Esophagus squamous epithelium (tissue), 5 donors: ENCODE results near the gene VPS35. TPM values are rescaled to one million over a fixed set of nuclear protein-coding genes. Genes with fewer than 3 reads are reported as not detected.

Source experiments
- DNase-seq: peaks from one replicate; lab custom pipeline; 2025; lab: John Stamatoyannopoulos, UW
- H3K27ac ChIP-seq, 4 donors: fragments of 200-600 bp; sonication (generic); one replicate each; pipeline ENCODE4 v1.5.1; 2016 to 2019; ENCODE audit warnings: mild to moderate bottlenecking in 1 of 4
- H3K27me3 ChIP-seq, 4 donors: fragments of 200-600 bp; sonication (generic); 1 replicate in 3 of 4; 2 replicates in 1 of 4; pipeline versions ENCODE4 v1.5.1 to v1.6.0; 2017 to 2021; ENCODE audit warnings: antibody characterized with exemption in 1 of 4
- H3K36me3 ChIP-seq, 3 donors: fragments of 200-600 bp; sonication (generic); one replicate each; pipeline ENCODE4 v1.5.1; 2016 to 2019
- H3K4me1 ChIP-seq, 3 donors: fragments of 200-600 bp; sonication (generic); one replicate each; pipeline ENCODE4 v1.5.1; 2017 to 2019
- H3K4me3 ChIP-seq, 4 donors: fragments of 200-600 bp; sonication (generic); 1 replicate in 3 of 4; 2 replicates in 1 of 4; pipeline ENCODE4 v1.5.1; 2016 to 2019; ENCODE audit warnings: mild to moderate bottlenecking in 2 of 4, moderate library complexity in 1 of 4
- H3K9me3 ChIP-seq, 3 donors: fragments of 200-600 bp; sonication (generic); one replicate each; pipeline ENCODE4 v1.5.1; 2016 to 2019
- POLR2A ChIP-seq, 4 donors: fragments of 450-650 bp; IDR thresholded peaks; one replicate each; pipeline ENCODE4 v1.6.1; 2017; ENCODE audit warnings: antibody characterized with exemption in 4 of 4, mild to moderate bottlenecking in 4 of 4, moderate library complexity in 3 of 4
- WGBS, 2 donors: methylation state at CpG; one replicate each; pipeline ENCODE4 v1.1.5; 2018; 5-methylcytosine and 5-hydroxymethylcytosine counted together
- intact Hi-C: fragments of 100-400 bp; cut with DNase I; formaldehyde crosslinking; loops from one replicate; pipeline ENCODE4 v1.15.0; 2022
- total RNA-seq, 4 donors: library from RNA; depleted of rRNA; stranded (reverse); fragments of >200 nt; gene quantifications; one replicate each; pipeline ENCODE4 v1.1.0, GENCODE V29; 2016
- TF ChIP-seq, protein P1 (sequence below), 6 experiments: fragments of 450-650 bp in 4 of 6; fragments of 200-600 bp in 2 of 6; sonication (generic) in 2 of 6; IDR thresholded peaks; one replicate each; pipeline ENCODE4 v1.5.1; 2016 to 2019; ENCODE audit warnings: antibody characterized with exemption in 6 of 6, mild to moderate bottlenecking in 4 of 6, moderate library complexity in 4 of 6
- donor health status: DM: yes; HTN: yes; CAD: no.

The VPS35 gene
- total RNA-seq, 4 donors from 2014 or later, result 34.0 to 129 (median 88.0) TPM

- no peaks in the 10 kb centered on the region for H3K4me1 ChIP-seq
- TF ChIP-seq, protein P1, sequence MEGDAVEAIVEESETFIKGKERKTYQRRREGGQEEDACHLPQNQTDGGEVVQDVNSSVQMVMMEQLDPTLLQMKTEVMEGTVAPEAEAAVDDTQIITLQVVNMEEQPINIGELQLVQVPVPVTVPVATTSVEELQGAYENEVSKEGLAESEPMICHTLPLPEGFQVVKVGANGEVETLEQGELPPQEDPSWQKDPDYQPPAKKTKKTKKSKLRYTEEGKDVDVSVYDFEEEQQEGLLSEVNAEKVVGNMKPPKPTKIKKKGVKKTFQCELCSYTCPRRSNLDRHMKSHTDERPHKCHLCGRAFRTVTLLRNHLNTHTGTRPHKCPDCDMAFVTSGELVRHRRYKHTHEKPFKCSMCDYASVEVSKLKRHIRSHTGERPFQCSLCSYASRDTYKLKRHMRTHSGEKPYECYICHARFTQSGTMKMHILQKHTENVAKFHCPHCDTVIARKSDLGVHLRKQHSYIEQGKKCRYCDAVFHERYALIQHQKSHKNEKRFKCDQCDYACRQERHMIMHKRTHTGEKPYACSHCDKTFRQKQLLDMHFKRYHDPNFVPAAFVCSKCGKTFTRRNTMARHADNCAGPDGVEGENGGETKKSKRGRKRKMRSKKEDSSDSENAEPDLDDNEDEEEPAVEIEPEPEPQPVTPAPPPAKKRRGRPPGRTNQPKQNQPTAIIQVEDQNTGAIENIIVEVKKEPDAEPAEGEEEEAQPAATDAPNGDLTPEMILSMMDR (IDR thresholded peaks at IDR 0.05), result no peak
- TF ChIP-seq POLR2A (IDR thresholded peaks at IDR 0.05), result no peak
- H3K27ac ChIP-seq, result no peak overlapping the region
- H3K27me3 ChIP-seq, result no peaks in the 10 kb centered on the region
- H3K9me3 ChIP-seq, result no peaks in the 10 kb centered on the region
- no peak for DNase-seq
- no peak overlapping the region for H3K4me3 ChIP-seq
- H3K36me3 ChIP-seq, result no peaks in the 10 kb centered on the region
- WGBS, 2 donors, result 89 to 98% methylated on average over 4 to 6 of the region's 6 CpGs
- intact Hi-C loops, result no loop called here
Measured at GRCh38 chr16:46719528-46719927, 30.6 kb upstream of the VPS35 start.

DNA sequence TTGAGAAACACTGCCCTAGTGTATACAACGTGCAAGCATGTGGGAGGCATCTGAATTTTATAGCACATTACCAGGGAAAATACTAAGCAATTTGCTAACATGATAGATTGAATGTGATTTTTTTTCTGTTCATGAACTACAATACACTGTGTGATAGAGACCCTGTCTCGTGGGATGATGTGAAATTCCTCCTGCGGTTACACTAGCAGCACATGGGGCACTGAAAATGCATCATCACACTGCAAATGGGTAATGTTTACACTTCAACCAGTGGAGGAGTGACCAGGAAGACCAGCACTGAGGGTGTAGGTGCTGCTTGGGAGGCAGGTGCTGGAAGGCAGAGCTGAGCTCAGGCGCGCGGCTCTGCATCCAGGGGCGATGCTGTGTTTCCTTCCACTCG lies 29.2 kb upstream of the VPS35 start:
- intact Hi-C loops, result no loop called here
- Histone ChIP-seq H3K4me3 (no peak overlapping the region), H3K4me1 (no peaks in the 10 kb centered on the region), H3K27me3 (no peaks in the 10 kb centered on the region), H3K36me3 (no peaks in the 10 kb centered on the region), H3K27ac (no peak overlapping the region), H3K9me3 (no peaks in the 10 kb centered on the region)
- no peak for TF ChIP-seq POLR2A (IDR thresholded peaks at IDR 0.05)
- TF ChIP-seq, protein P1 (IDR thresholded peaks at IDR 0.05), result no peak
- 52 to 86% methylated on average over 3 to 8 of the region's 8 CpGs for WGBS, 2 donors
- DNase-seq, result no peak

- H3K27me3 ChIP-seq, result no peaks in the 10 kb centered on the region
- no peak overlapping the region for H3K4me3 ChIP-seq
- H3K27ac ChIP-seq, result no peak overlapping the region
- 67 to 75% methylated on average over 1 of the region's 2 CpGs for WGBS, 2 donors
- no peak for TF ChIP-seq POLR2A (IDR thresholded peaks at IDR 0.05)
- TF ChIP-seq, protein P1 (IDR thresholded peaks at IDR 0.05), result no peak
- intact Hi-C loops, result no loop called here
- no peaks in the 10 kb centered on the region for H3K36me3 ChIP-seq
- no peaks in the 10 kb centered on the region for H3K4me1 ChIP-seq
- no peaks in the 10 kb centered on the region for H3K9me3 ChIP-seq
- DNase-seq, result no peak
Measured at GRCh38 chr16:46717692-46718091, 28.7 kb upstream of the VPS35 start.

GRCh38 chr16:46715769-46716305 lies 26.9 kb upstream of the VPS35 start:
- H3K4me3 ChIP-seq, result no peak overlapping the region
- H3K9me3 ChIP-seq, result no peaks in the 10 kb centered on the region
- no peaks in the 10 kb centered on the region for H3K4me1 ChIP-seq
- TF ChIP-seq POLR2A (IDR thresholded peaks at IDR 0.05), result no peak
- TF ChIP-seq, protein P1 (IDR thresholded peaks at IDR 0.05), result no peak
- H3K27me3 ChIP-seq, result no peaks in the 10 kb centered on the region
- intact Hi-C loops, result no loop called here
- H3K27ac ChIP-seq, result no peak overlapping the region
- no peak for DNase-seq
- H3K36me3 ChIP-seq, result no peaks in the 10 kb centered on the region
- WGBS, 2 donors, result 70 to 73% methylated on average over 5 of the region's 6 CpGs

DNA sequence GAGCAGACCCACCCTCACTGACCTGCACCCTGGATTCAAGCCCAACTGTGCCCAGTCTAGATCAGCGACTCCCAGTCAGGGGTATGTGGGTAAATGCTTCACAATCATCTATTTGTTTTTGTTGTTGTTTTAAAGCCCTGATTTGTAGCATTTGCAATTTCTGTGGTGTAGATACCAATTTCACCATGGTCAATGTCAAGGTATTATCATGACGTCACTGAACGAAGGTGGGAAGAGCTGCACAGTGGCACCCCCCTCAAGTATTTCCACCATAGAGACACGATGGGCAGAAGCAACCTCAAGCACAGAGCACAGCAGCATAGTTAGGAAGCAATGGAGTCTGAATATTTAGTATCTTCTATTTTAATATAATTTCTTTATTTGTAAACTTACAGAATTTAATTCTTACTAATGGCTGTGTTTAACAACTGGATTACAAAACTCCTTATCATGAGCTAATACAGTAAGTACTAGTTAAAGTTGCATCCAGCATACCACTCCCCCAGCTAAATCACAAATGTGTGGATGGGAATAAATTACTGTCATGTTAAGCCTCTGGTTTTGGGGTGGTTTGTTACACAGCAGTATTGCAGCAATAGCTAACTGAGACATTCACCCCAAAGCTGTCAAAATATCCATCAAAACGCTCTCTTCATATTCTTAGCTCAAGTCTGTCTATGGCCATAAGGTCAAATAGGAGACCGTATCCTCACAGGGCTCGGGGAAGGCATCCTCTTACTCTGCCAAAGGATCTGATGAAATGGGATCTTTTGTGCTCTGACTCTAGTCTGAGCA lies 26.0 kb upstream of the VPS35 start:
- Histone ChIP-seq H3K27me3 (no peaks in the 10 kb centered on the region), H3K4me1 (no peaks in the 10 kb centered on the region)
- no peak for DNase-seq

More for the DNA sequence above, 26.0 kb upstream of the VPS35 start:
- no peaks in the 10 kb centered on the region for H3K36me3 ChIP-seq
- no peak for TF ChIP-seq POLR2A (IDR thresholded peaks at IDR 0.05)
- TF ChIP-seq, protein P1 (IDR thresholded peaks at IDR 0.05), result no peak
- no peak overlapping the region for H3K4me3 ChIP-seq
- H3K9me3 ChIP-seq, result no peaks in the 10 kb centered on the region
- 81 to 90% methylated on average over 7 of the region's 7 CpGs for WGBS, 2 donors
- intact Hi-C loops, result no loop called here
- no peak overlapping the region for H3K27ac ChIP-seq
